ENCODE results near the gene IFITM5. TPM values are rescaled to one million over a fixed set of nuclear protein-coding genes. Genes with fewer than 3 reads are reported as not detected.

IFITM5 gene
- total RNA-seq, 2 donors from 2014 or later = not detected

DNA sequence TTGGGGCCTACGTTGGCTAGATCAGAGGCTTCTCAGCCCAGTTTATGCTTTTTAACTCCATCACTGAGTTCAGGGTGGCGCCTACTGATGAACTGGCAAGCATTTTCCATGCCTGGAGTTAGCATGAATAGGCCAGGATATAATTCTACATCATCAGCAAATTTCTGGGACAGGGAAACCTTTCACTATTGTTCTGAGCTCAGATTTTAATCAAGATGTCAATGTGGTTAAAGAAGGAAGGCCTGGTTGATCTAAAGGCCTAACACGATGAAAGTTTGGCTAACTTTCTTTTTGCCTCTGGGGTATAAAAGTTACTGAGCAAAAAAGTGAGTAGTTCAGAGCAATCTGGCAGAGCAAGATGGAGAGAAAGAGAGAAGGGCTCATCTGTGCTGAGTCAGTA is 43.0 kb upstream of the IFITM5 start:
- no peaks in the 10 kb centered on the region for H3K4me1 ChIP-seq (ENCODE audit: control insufficient read depth, insufficient read depth, low read length)
- Mint-ChIP-seq H3K36me3 (ENCODE audit: low read depth) (no peaks in the 10 kb centered on the region), H3K27me3 (ENCODE audit: insufficient read depth) (no peaks in the 10 kb centered on the region), H3K4me1 (peaks cover 12% of the 10 kb centered on the region), H3K4me3 (no peak overlapping the region), H3K9me3 (peaks cover 6% of the 10 kb centered on the region), H3K27ac (no peak overlapping the region)
- TF ChIP-seq, protein P1, sequence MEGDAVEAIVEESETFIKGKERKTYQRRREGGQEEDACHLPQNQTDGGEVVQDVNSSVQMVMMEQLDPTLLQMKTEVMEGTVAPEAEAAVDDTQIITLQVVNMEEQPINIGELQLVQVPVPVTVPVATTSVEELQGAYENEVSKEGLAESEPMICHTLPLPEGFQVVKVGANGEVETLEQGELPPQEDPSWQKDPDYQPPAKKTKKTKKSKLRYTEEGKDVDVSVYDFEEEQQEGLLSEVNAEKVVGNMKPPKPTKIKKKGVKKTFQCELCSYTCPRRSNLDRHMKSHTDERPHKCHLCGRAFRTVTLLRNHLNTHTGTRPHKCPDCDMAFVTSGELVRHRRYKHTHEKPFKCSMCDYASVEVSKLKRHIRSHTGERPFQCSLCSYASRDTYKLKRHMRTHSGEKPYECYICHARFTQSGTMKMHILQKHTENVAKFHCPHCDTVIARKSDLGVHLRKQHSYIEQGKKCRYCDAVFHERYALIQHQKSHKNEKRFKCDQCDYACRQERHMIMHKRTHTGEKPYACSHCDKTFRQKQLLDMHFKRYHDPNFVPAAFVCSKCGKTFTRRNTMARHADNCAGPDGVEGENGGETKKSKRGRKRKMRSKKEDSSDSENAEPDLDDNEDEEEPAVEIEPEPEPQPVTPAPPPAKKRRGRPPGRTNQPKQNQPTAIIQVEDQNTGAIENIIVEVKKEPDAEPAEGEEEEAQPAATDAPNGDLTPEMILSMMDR (conservative IDR thresholded peaks at IDR 0.05) = no peak
- DNase-seq = no peak
- H3K27ac ChIP-seq (ENCODE audit: low read depth, low read length) = peak overlapping the region; percentile 26
- H3K9ac ChIP-seq (ENCODE audit: extremely low read depth, low read length, poor library complexity, severe bottlenecking) = no peak overlapping the region
- H3K36me3 ChIP-seq (ENCODE audit: control insufficient read depth, insufficient read depth, low read length) = no peaks in the 10 kb centered on the region
- H3K4me3 ChIP-seq (ENCODE audit: low read length) = no peak overlapping the region
- WGBS, 2 experiments (ENCODE audit: insufficient coverage in 1 of 2, insufficient read length in 1 of 2) = 90 to 92% methylated on average over 3 of the region's 3 CpGs
- H3K9me3 ChIP-seq (ENCODE audit: control insufficient read depth, low read length) = no peaks in the 10 kb centered on the region
- no peaks in the 10 kb centered on the region for H3K27me3 ChIP-seq (ENCODE audit: control insufficient read depth, insufficient read depth, low read length, poor library complexity, severe bottlenecking)

DNA sequence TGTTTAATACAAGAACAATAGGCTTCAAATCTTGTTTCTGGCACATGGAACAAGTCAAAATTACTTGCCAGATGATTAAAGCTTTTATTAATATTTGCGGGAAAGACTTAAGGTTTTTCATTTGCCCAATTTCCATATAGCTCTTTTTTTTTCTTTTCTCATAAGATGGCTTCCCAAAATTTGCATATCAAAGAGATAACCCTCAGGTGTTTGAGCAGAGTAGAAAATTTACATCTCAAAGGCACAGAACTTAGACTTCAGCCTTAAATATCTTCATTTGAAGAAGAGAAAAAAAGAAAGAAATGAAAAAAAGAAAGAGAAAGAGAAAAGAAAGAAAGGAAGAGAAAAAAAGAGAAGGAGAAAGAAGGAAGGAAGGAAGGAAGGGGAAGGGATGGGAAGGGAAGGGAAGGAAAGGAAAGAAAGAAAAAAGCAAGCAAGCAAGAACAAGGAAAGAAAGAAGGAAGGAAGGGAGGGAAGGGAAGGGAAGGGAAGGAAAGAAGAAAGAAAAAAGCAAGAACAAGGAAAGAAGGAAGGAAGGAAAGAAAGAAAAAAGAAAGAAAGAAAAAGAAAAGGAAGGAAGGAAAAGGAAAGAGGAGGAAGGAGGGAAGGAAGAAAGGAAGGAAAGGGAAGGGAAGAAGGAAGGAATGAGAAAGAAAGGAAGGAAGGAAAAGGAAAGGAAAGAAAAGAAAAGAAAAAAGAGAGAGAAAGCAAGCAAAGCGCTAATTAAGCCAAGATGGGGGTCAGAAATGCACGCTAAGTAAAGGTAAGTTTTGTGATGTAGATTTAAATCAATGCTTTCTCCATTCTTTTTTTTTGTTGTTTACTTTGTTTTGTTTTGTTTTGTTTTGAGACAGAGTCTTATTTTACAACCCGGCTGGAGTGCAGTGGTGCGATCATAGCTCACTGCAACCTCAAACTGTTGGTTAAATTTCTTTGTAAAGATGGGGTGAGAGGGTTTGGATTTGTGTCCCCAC is 41.5 kb upstream of the IFITM5 start:
- Mint-ChIP-seq H3K9me3 (peaks cover 6% of the 10 kb centered on the region), H3K27me3 (ENCODE audit: insufficient read depth) (no peaks in the 10 kb centered on the region), H3K4me3 (peak overlapping the region; percentile 6), H3K27ac (peak overlapping the region; percentile 90), H3K36me3 (ENCODE audit: low read depth) (no peaks in the 10 kb centered on the region), H3K4me1 (peaks cover 23% of the 10 kb centered on the region)
- H3K36me3 ChIP-seq (ENCODE audit: control insufficient read depth, insufficient read depth, low read length) = no peaks in the 10 kb centered on the region
- TF ChIP-seq, protein P1 (conservative IDR thresholded peaks at IDR 0.05) = no peak
- no peak overlapping the region for H3K27ac ChIP-seq (ENCODE audit: low read depth, low read length)
- no peak for DNase-seq
- WGBS, 2 experiments (ENCODE audit: insufficient coverage in 1 of 2, insufficient read length in 1 of 2) = 60 to 63% methylated on average over 3 to 4 of the region's 5 CpGs
- H3K4me3 ChIP-seq (ENCODE audit: low read length) = no peak overlapping the region
- no peaks in the 10 kb centered on the region for H3K27me3 ChIP-seq (ENCODE audit: control insufficient read depth, insufficient read depth, low read length, poor library complexity, severe bottlenecking)
- H3K9ac ChIP-seq (ENCODE audit: extremely low read depth, low read length, poor library complexity, severe bottlenecking) = no peak overlapping the region
- H3K9me3 ChIP-seq (ENCODE audit: control insufficient read depth, low read length) = no peaks in the 10 kb centered on the region
- H3K4me1 ChIP-seq (ENCODE audit: control insufficient read depth, insufficient read depth, low read length) = no peaks in the 10 kb centered on the region

DNA sequence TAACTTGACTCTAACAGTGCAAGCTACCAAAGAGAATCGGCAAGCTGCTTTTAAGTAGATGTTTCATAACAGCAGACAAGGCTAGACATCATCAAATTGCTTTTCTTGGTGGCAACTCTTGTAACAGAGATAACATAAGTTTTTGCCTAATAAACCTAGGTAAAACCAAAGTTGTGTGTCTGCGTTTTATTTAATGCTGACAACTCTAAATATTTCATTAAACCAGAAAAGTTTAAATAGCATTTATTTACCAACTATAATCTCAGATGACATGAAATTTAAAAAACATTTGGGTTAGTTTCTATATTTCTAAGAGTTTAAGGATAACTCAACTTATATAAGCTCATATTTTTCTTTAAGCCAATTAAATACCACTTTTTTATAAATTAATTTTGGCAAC is 40.6 kb upstream of the IFITM5 start:
- Mint-ChIP-seq H3K4me1 (peaks cover 29% of the 10 kb centered on the region), H3K27me3 (ENCODE audit: insufficient read depth) (no peaks in the 10 kb centered on the region), H3K9me3 (peaks cover 6% of the 10 kb centered on the region), H3K27ac (peak overlapping the region; percentile 60), H3K4me3 (no peak overlapping the region), H3K36me3 (ENCODE audit: low read depth) (no peaks in the 10 kb centered on the region)
- H3K9ac ChIP-seq (ENCODE audit: extremely low read depth, low read length, poor library complexity, severe bottlenecking) = no peak overlapping the region
- no peak overlapping the region for H3K27ac ChIP-seq (ENCODE audit: low read depth, low read length)
- no peaks in the 10 kb centered on the region for H3K4me1 ChIP-seq (ENCODE audit: control insufficient read depth, insufficient read depth, low read length)
- no peak for DNase-seq
- H3K27me3 ChIP-seq (ENCODE audit: control insufficient read depth, insufficient read depth, low read length, poor library complexity, severe bottlenecking) = no peaks in the 10 kb centered on the region
- H3K9me3 ChIP-seq (ENCODE audit: control insufficient read depth, low read length) = no peaks in the 10 kb centered on the region
- 93 to 98% methylated on average over 2 of the region's 2 CpGs for WGBS, 2 experiments (ENCODE audit: insufficient coverage in 1 of 2, insufficient read length in 1 of 2)
- TF ChIP-seq, protein P1 (conservative IDR thresholded peaks at IDR 0.05) = no peak
- no peak overlapping the region for H3K4me3 ChIP-seq (ENCODE audit: low read length)
- no peaks in the 10 kb centered on the region for H3K36me3 ChIP-seq (ENCODE audit: control insufficient read depth, insufficient read depth, low read length)
